RPMI8226 (cell line): ENCODE data around the gene RAMAC.
"Not testable (repeated sequence)": the region's sequence is repeated elsewhere in the genome, so short reads cannot be mapped to it uniquely, and the experiment has no call there.

ENCODE experiments used
- DNase-seq: peaks from one replicate; pipeline ENCODE4 v3.0.0-alpha.2; 2015

The RAMAC gene

DNA sequence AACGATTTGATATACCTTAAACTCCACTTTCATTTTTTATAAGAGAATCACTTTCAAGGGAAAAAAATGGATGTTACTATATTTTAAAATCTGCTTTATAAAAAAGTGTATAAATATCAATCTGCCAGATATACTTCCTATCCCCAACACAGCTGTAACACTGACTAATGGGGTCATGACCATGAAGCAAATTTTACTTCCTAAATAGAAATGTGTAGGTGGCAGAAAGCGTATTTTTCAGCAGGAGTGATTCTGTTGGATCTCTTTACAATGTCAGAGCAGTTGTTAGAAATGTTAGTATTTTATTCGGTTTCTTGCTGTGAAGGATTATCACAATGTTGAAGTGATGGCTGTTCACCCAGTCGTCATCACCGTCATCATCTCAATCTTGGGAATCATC, 30.9 kb downstream of the RAMAC start:
- DNase-seq: no peak

DNA sequence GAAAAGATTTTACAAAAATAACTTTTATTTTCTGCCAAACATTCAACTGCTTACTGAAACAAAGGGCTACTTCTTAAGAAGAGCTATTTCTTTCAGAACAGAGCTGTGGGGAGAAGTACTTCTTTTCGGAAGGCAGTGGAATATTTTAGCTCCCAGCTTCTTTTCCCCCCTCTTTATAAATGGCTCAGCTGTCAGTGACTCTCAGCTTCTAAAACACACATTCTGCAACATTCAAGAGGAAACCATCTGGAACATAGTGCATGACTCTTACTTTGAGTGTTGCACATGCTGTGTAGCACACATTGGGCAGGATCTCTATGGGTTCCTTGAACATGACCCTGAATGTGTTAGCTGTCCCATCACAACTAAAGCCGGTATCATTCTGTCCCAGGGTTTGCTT, 32.4 kb downstream of the RAMAC start:
- DNase-seq: no peak

DNA sequence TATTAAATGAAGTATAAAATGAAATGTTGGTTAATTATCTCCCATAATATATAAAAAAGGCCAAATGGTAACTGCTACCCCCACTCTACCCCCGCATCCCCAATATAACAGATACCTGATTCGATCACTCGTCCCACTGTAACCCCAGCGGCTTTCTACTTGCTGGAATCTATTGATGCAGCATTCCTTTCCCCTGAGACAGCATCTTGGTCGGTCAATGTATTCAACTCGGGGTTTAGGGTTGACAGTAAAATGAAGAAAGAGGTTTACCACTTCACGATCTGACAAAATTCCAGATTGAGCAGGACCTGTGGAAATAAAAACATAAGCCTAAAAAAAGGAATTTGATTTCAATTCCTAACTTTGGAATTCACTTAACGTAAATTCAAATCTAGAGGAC, 44.0 kb downstream of the RAMAC start:
- no peak for DNase-seq

DNA sequence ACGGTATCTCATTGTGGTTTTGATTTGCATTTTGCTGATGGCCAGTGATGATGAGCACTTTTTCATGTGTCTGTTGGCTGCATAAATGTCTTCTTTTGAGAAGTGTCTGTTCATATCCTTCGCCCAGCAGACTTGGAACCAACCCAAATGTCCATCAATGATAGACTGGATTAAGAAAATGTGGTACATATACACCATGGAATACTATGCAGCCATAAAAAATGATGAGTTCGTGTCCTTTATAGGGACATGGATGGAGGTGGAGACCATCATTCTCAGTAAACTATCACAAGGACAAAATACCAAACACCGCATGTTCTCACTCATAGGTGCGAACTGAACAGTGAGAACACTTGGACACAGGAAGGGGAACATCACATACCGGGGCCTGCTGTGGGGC, 45.2 kb downstream of the RAMAC start:
- DNase-seq: not testable (repeated sequence)

DNA sequence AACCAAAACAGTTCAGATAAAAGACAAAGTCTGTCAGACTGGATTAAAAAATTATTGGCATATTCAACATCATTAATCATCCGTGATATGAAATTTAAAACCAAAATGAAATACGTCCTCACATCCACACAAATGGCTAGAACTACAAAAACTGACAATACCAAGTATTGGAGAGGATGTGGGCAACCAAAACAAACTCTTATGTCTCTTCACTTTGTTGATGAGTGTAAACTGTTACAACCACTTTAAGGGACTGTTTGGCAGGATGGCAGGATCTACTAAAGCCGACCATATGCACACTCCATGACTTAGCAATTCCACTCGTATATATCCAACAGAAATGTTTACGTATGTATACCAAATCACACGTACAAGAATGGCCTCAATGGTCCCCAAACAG, 50.2 kb downstream of the RAMAC start:
- no peak for DNase-seq

DNA sequence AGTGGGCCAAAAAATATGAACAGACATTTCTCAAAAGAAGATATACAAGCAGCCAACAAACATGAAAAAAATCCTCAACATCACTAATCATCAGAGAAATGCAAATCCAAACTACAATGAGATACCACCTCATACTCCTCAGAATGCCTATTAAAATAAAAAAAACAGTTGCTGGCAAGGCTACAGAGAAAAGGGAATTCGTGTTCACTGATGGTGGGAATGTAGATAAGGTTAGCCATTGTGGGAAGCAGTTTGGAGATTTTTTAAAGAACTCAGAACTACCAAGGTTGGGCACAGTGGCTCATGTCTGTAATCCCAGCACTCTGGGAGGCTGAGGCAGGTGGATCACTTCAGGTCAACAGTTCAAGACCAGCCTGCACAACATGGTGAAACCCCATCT, 53.2 kb downstream of the RAMAC start:
- no peak for DNase-seq
